SU-DHL-6 (cell line): ENCODE measurements around the gene PTGR1.
"Not testable (repeated sequence)": the region's sequence is repeated elsewhere in the genome, so short reads cannot be mapped to it uniquely, and the experiment has no call there.

ENCODE experiments used
- H2AFZ ChIP-seq: fragments of 200-600 bp; sonication (generic); 2 replicates; pipeline ENCODE4 v1.6.1; 2014; ENCODE audit warnings: low read depth, mild to moderate bottlenecking, moderate library complexity, mixed read lengths, antibody characterized with exemption, low read length; ENCODE audit not compliant: severe bottlenecking
- H3F3A ChIP-seq: fragments of 200-600 bp; shearing (Covaris generic); 2 replicates; pipeline ENCODE4 v1.6.0; 2016; ENCODE audit warnings: antibody characterized with exemption, mild to moderate bottlenecking; ENCODE audit not compliant: insufficient read depth
- H3K27ac ChIP-seq: fragments of 200-600 bp; sonication (generic); 2 replicates; pipeline ENCODE4 v1.5.1; 2016; ENCODE audit warnings: low read depth, mild to moderate bottlenecking, low read length, moderate library complexity, mixed read lengths
- H3K27me3 ChIP-seq: fragments of 200-600 bp; sonication (generic), shearing (Covaris generic); 2 replicates; pipeline ENCODE4 v1.6.0; 2014; ENCODE audit warnings: mild to moderate bottlenecking, low read length
- H3K36me3 ChIP-seq: fragments of 200-600 bp; sonication (generic); 2 replicates; pipeline ENCODE4 v1.6.1; 2014; ENCODE audit warnings: mild to moderate bottlenecking, low read length, mixed read lengths
- H3K4me2 ChIP-seq: fragments of 300-600, 200-600 bp; shearing (Covaris generic), sonication (generic); 2 replicates; pipeline ENCODE4 v1.6.0; 2014; ENCODE audit warnings: low read length, low read depth, mild to moderate bottlenecking; ENCODE audit not compliant: poor library complexity, severe bottlenecking
- H3K4me3 ChIP-seq: fragments of 200-600 bp; sonication (generic); 2 replicates; pipeline ENCODE4 v1.5.1; 2014; ENCODE audit warnings: antibody characterized with exemption, low read length, mild to moderate bottlenecking, mixed read lengths; ENCODE audit not compliant: insufficient read depth, poor library complexity, severe bottlenecking
- H3K79me2 ChIP-seq: fragments of 200-600 bp; sonication (generic); 2 replicates; pipeline ENCODE4 v1.6.1; 2014; ENCODE audit warnings: mild to moderate bottlenecking, low read length, moderate library complexity; ENCODE audit not compliant: insufficient read depth
- H3K9ac ChIP-seq: fragments of 200-600 bp; sonication (generic); 2 replicates; pipeline ENCODE4 v1.7.0; 2014; ENCODE audit warnings: mild to moderate bottlenecking, low read length
- H3K9me2 ChIP-seq: fragments of 200-600 bp; sonication (generic); replicated peaks from 2 replicates; pipeline ENCODE4 v1.6.1; 2014; ENCODE audit warnings: low read length; ENCODE audit not compliant: insufficient read depth
- H3K9me3 ChIP-seq: fragments of 200-600 bp; sonication (generic); 2 replicates; pipeline ENCODE4 v1.6.1; 2014; ENCODE audit warnings: low read length, mixed read lengths; ENCODE audit not compliant: insufficient read depth
- H4K20me1 ChIP-seq: fragments of 200-600 bp; sonication (generic); 2 replicates; pipeline ENCODE4 v1.6.1; 2014; ENCODE audit warnings: low read depth, mild to moderate bottlenecking, antibody characterized with exemption, low read length, moderate library complexity, mixed read lengths
- EZH2phosphoT487 ChIP-seq: fragments of 200-600 bp; sonication (generic), shearing (Covaris generic); conservative IDR thresholded peaks from 2 replicates; pipeline ENCODE4 v1.6.1; 2018; ENCODE audit warnings: mild to moderate bottlenecking, antibody characterized with exemption, low read length, moderate library complexity, mixed read lengths
- TF ChIP-seq, protein P1 (sequence below): fragments of 200-600 bp; sonication (generic); IDR thresholded peaks from one replicate; pipeline ENCODE4 v1.5.1; 2017; ENCODE audit warnings: antibody characterized with exemption, mild to moderate bottlenecking, low read length, moderate library complexity; ENCODE audit not compliant: insufficient read depth, poor library complexity, severe bottlenecking

Gene PTGR1

DNA sequence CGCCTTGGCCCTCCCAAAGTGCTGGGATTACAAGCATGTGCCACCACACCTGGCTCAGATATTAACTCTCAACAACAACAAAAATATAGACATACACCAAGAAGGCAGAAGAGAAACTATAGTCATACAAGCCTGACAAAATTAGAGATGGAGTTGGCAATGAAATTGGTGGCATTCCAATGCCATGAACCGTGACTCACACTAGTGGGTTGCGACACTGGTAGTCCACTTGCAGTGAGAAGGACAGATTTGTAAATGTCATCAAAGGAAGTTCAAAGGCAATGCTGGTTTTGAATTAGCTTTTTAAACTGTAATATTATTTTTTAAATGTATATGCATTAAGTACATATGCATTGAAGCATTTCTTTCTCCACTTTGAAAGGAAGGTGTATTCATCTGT, 23.2 kb upstream of the PTGR1 start:
- H3K9me3 ChIP-seq: no peaks in the 10 kb centered on the region
- H3K36me3 ChIP-seq: no peaks in the 10 kb centered on the region
- no peaks in the 10 kb centered on the region for H3K79me2 ChIP-seq
- TF ChIP-seq, protein P1, sequence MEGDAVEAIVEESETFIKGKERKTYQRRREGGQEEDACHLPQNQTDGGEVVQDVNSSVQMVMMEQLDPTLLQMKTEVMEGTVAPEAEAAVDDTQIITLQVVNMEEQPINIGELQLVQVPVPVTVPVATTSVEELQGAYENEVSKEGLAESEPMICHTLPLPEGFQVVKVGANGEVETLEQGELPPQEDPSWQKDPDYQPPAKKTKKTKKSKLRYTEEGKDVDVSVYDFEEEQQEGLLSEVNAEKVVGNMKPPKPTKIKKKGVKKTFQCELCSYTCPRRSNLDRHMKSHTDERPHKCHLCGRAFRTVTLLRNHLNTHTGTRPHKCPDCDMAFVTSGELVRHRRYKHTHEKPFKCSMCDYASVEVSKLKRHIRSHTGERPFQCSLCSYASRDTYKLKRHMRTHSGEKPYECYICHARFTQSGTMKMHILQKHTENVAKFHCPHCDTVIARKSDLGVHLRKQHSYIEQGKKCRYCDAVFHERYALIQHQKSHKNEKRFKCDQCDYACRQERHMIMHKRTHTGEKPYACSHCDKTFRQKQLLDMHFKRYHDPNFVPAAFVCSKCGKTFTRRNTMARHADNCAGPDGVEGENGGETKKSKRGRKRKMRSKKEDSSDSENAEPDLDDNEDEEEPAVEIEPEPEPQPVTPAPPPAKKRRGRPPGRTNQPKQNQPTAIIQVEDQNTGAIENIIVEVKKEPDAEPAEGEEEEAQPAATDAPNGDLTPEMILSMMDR: no peak
- TF ChIP-seq EZH2phosphoT487: no peak
- no peak overlapping the region for H3K9ac ChIP-seq
- no peak overlapping the region for H2AFZ ChIP-seq
- no peak overlapping the region for H3K4me2 ChIP-seq
- no peaks in the 10 kb centered on the region for H3K27me3 ChIP-seq
- no peaks in the 10 kb centered on the region for H3F3A ChIP-seq
- no peaks in the 10 kb centered on the region for H3K9me2 ChIP-seq
- no peaks in the 10 kb centered on the region for H4K20me1 ChIP-seq
- no peak overlapping the region for H3K4me3 ChIP-seq
- no peak overlapping the region for H3K27ac ChIP-seq

DNA sequence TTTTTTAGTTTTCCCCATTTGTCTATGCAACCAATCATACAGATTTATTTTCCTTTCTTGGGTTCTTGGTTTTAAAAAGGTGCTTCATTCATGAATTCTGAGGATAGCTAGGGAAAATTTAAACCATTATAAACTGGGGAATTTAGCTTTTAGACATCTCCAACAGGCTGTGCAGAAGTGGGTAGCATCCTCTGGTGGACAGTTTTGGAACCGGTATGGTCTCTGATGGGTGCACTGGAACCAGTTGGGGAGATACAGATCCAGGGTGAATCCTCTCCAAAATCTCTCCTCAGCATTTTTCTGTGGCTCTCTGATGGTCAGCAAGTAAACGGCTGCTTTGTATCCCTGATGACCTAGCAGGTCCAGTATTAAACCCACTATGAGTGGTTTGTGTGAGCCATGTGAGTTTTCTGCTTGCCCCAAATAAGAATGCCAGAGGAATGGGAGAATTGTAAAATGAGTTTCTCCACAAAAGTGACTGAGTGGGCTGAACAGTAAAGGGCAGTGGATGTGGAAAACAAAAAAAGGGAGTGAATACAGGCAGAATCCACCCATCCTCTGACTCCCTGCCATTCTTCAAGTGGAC, 22.5 kb upstream of the PTGR1 start:
- Histone ChIP-seq H3K9me3 (no peaks in the 10 kb centered on the region), H3K79me2 (no peaks in the 10 kb centered on the region), H2AFZ (no peak overlapping the region), H3K27me3 (no peaks in the 10 kb centered on the region), H3K4me2 (no peak overlapping the region), H3K27ac (no peak overlapping the region), H3K4me3 (no peak overlapping the region), H3K36me3 (no peaks in the 10 kb centered on the region), H3K9ac (no peak overlapping the region), H3F3A (no peaks in the 10 kb centered on the region), H3K9me2 (no peaks in the 10 kb centered on the region), H4K20me1 (no peaks in the 10 kb centered on the region)
- TF ChIP-seq, protein P1: peak; percentile 51
- no peak for TF ChIP-seq EZH2phosphoT487

DNA sequence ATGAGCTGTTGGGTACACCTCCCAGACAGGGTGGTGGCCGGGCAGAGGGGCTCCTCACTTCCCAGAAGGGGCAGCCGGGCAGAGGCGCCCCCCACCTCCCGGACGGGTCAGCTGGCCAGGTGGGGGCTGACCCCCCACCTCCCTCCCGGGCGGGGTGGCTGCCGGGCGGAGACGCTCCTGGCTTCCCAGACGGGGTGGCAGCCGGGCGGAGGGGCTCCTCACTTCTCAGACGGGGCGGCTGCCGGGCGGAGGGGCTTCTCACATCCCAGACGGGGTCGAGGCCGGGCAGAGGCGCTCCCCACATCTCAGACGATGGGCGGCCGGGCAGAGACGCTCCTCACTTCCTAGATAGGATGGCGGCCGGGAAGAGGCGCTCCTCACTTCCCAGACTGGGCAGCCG, 17.9 kb upstream of the PTGR1 start:
- H2AFZ ChIP-seq, H3K9me2 ChIP-seq, H3F3A ChIP-seq, H3K4me3 ChIP-seq, H3K27me3 ChIP-seq, H4K20me1 ChIP-seq, H3K36me3 ChIP-seq, H3K9me3 ChIP-seq, H3K9ac ChIP-seq, H3K27ac ChIP-seq, H3K4me2 ChIP-seq, H3K79me2 ChIP-seq: not testable (repeated sequence)

DNA sequence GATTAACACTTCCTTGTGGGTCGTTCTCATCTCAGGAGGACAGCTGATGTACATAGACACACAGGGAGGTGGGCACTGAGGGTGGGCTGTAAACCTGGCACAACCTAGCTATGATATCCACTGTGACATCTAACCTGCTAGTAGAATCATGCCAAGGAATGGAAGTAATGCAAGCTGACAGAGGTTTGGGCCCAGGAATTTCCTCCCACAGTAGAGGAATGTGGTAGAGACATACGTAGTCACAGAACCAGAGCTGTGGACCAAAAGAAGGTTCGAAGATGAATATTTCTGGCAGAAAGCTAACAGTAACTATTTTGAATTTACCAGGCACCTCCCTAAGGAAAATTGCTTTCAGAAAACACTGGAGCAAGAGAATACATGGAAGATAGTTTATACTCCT, 16.5 kb upstream of the PTGR1 start:
- H4K20me1 ChIP-seq: no peaks in the 10 kb centered on the region
- H3K79me2 ChIP-seq: no peaks in the 10 kb centered on the region
- no peak overlapping the region for H2AFZ ChIP-seq
- H3K27ac ChIP-seq: no peak overlapping the region
- no peaks in the 10 kb centered on the region for H3K9me2 ChIP-seq
- H3K36me3 ChIP-seq: no peaks in the 10 kb centered on the region
- H3K4me3 ChIP-seq: no peak overlapping the region
- no peaks in the 10 kb centered on the region for H3K27me3 ChIP-seq
- no peaks in the 10 kb centered on the region for H3K9me3 ChIP-seq
- no peak for TF ChIP-seq EZH2phosphoT487
- TF ChIP-seq, protein P1: no peak
- H3F3A ChIP-seq: no peaks in the 10 kb centered on the region
- H3K4me2 ChIP-seq: no peak overlapping the region
- no peak overlapping the region for H3K9ac ChIP-seq
